Rectal smooth muscle tissue (tissue), 1 donor: Measurements from ENCODE around the gene TRAF2.
"Not testable (repeated sequence)": the region's sequence is repeated elsewhere in the genome, so short reads cannot be mapped to it uniquely, and the experiment has no call there.

Experiments used
- H3K27ac ChIP-seq: one replicate; pipeline ENCODE4 v1.7.0; 2013; ENCODE audit warnings: low read depth, low read length, inconsistent platforms
- H3K27me3 ChIP-seq: one replicate; pipeline ENCODE4 v1.7.0; 2013; ENCODE audit warnings: low read length; ENCODE audit not compliant: control insufficient read depth, insufficient read depth
- H3K36me3 ChIP-seq: one replicate; pipeline ENCODE4 v1.7.0; 2013; ENCODE audit warnings: low read length; ENCODE audit not compliant: control insufficient read depth, insufficient read depth
- H3K4me1 ChIP-seq: one replicate; pipeline ENCODE4 v1.7.0; 2013; ENCODE audit warnings: low read length; ENCODE audit not compliant: control insufficient read depth, insufficient read depth
- H3K4me3 ChIP-seq: one replicate; pipeline ENCODE4 v1.7.0; 2013; ENCODE audit warnings: low read length
- H3K9ac ChIP-seq: one replicate; pipeline ENCODE4 v1.7.0; 2013; ENCODE audit warnings: low read length

TRAF2 gene

GRCh38 chr9:136843801-136844740 lies 42.2 kb upstream of the TRAF2 start:
- not testable (repeated sequence) for H3K27ac ChIP-seq, H3K9ac ChIP-seq, H3K4me3 ChIP-seq, H3K4me1 ChIP-seq, H3K36me3 ChIP-seq
- peaks cover 15% of the 10 kb centered on the region for H3K27me3 ChIP-seq

DNA sequence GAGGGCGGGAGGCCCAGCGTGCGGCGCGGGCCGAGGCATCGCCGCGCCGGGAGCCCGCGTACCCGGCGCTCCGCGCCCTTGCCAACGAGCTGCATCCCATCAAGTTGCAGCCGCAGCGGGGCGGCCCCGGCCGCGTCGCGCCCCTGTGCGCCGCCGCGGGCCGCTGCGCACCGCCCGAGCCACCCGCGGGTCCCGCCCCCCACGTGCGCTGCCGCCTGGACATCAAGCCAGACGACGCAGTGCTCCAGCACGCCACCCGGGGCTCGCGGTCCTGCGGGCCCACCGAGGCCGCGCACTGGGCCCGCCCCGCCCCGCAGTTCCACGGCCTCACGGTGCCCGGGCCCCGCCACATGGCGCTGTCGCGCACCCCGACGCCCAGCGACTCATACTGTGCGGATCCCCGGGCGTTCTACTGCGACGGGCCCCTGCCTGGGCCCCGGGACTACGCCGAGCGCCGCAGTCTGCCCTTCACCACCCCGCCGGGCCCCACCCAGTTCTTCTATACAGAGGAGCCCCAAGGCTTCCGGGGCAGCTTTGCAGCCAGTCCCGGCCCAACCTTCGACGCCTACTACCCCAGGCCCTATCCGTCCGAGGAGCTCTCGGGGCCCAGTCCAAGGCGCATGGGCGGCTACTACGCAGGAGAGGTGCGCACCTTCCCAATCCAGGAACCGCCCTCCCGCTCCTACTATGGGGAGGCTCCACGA lies 41.4 kb upstream of the TRAF2 start:
- no peak overlapping the region for H3K4me3 ChIP-seq
- H3K4me1 ChIP-seq, result peaks cover 8% of the 10 kb centered on the region
- H3K27me3 ChIP-seq, result peaks cover 15% of the 10 kb centered on the region
- no peak overlapping the region for H3K9ac ChIP-seq
- H3K36me3 ChIP-seq, result no peaks in the 10 kb centered on the region
- no peak overlapping the region for H3K27ac ChIP-seq

- Histone ChIP-seq H3K27ac (no peak overlapping the region), H3K27me3 (peaks cover 15% of the 10 kb centered on the region), H3K9ac (no peak overlapping the region), H3K4me3 (no peak overlapping the region), H3K36me3 (peaks cover under 1% of the 10 kb centered on the region), H3K4me1 (peaks cover 14% of the 10 kb centered on the region)
Measured at GRCh38 chr9:136845465-136846260, 40.7 kb upstream of the TRAF2 start.

GRCh38 chr9:136846376-136847087 lies 39.8 kb upstream of the TRAF2 start:
- peaks cover 15% of the 10 kb centered on the region for H3K27me3 ChIP-seq
- no peak overlapping the region for H3K27ac ChIP-seq
- peaks cover 7% of the 10 kb centered on the region for H3K36me3 ChIP-seq
- peak overlapping the region; percentile 46 for H3K4me3 ChIP-seq
- H3K9ac ChIP-seq, result no peak overlapping the region
- peaks cover 14% of the 10 kb centered on the region for H3K4me1 ChIP-seq

- Histone ChIP-seq H3K4me3 (peak overlapping the region; percentile 95), H3K27ac (peak overlapping the region; percentile 80), H3K4me1 (peaks cover 14% of the 10 kb centered on the region), H3K9ac (peak overlapping the region; percentile 21), H3K27me3 (peaks cover 15% of the 10 kb centered on the region), H3K36me3 (peaks cover 7% of the 10 kb centered on the region)
Measured at GRCh38 chr9:136847088-136847825, 39.1 kb upstream of the TRAF2 start.

DNA sequence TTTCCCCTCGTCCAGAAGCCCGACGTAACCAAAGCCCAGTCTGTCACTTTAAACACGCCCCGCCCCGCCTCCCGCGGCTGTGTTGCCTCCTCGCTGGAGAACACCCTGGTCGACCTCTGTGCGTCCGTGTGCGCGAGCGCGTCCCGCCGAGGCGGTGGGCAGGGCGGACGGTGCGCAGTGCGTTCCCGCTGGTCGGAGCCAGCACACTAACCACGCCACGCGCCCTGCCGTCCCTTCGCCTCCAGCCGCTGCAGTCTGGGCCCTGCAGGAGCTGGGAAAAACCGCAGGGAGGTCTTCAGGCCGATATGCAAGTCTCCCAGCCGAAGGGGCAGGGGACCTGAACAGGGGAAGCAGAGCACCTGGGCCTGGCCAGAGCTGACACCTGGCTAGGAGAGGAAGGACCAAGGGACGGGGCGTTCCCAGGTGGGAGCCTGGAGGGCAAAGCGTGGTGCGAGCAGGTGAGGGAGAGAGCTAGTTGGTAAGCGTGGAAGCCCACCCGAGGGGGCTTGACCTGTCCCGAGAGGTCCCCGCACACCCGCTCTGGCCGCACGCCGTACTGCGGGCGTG lies 38.4 kb upstream of the TRAF2 start:
- H3K27ac ChIP-seq, result peak overlapping the region; percentile 80
- H3K36me3 ChIP-seq, result peaks cover 7% of the 10 kb centered on the region
- peaks cover 15% of the 10 kb centered on the region for H3K27me3 ChIP-seq
- peak overlapping the region; percentile 95 for H3K4me3 ChIP-seq
- peak overlapping the region; percentile 92 for H3K9ac ChIP-seq
- peaks cover 14% of the 10 kb centered on the region for H3K4me1 ChIP-seq

DNA sequence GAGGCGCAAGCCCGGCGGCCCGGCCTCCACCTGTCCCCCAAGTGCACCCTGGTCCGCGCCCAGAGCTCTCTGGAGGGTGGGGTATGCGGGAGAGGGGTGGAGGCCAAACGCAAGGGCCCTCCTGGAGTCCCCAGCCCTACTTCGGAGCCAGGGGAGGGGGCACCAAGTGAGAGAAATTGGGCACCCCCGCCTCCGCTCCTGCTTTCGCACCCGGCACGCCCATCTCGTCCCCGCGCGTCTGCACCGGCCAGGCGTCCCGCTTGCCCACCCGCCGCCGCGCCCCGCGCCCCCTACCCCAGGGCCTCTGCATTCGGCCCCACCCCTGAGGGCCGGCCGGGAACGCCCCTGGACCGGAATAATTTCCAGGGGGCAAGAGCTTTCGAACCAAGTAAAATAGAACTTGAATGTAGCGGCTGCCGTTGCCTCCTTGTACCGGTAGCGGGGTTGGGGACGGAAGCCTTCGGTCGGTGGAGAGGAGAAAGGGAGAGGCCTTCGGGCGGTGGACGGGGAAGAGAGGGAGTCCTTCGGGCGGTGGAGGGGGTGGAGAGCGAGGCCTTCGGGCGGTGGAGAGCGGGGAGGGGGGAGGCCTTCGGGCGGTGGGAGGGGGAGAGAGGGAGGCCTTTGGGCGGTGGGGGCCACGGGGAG lies 37.8 kb upstream of the TRAF2 start:
- peaks cover 15% of the 10 kb centered on the region for H3K27me3 ChIP-seq
- peaks cover 14% of the 10 kb centered on the region for H3K4me1 ChIP-seq
- H3K36me3 ChIP-seq, result peaks cover 7% of the 10 kb centered on the region
- peak overlapping the region; percentile 95 for H3K4me3 ChIP-seq
- peak overlapping the region; percentile 92 for H3K9ac ChIP-seq
- peak overlapping the region; percentile 80 for H3K27ac ChIP-seq

GRCh38 chr9:136849038-136849959 lies 37.0 kb upstream of the TRAF2 start, which contains the start of gene PHPT1:
TSS of gene PHPT1 (plus strand) at chr9:136849409. CDS start at chr9:136849431, 22 bp downstream.
- Histone ChIP-seq H3K27me3 (peaks cover 15% of the 10 kb centered on the region), H3K36me3 (peaks cover 7% of the 10 kb centered on the region), H3K27ac (peak within 1 kb of the TSS; percentile 85), H3K9ac (peak within 1 kb of the TSS; percentile 92), H3K4me1 (peaks cover 14% of the 10 kb centered on the region), H3K4me3 (peak within 1 kb of the TSS; percentile 95)

DNA sequence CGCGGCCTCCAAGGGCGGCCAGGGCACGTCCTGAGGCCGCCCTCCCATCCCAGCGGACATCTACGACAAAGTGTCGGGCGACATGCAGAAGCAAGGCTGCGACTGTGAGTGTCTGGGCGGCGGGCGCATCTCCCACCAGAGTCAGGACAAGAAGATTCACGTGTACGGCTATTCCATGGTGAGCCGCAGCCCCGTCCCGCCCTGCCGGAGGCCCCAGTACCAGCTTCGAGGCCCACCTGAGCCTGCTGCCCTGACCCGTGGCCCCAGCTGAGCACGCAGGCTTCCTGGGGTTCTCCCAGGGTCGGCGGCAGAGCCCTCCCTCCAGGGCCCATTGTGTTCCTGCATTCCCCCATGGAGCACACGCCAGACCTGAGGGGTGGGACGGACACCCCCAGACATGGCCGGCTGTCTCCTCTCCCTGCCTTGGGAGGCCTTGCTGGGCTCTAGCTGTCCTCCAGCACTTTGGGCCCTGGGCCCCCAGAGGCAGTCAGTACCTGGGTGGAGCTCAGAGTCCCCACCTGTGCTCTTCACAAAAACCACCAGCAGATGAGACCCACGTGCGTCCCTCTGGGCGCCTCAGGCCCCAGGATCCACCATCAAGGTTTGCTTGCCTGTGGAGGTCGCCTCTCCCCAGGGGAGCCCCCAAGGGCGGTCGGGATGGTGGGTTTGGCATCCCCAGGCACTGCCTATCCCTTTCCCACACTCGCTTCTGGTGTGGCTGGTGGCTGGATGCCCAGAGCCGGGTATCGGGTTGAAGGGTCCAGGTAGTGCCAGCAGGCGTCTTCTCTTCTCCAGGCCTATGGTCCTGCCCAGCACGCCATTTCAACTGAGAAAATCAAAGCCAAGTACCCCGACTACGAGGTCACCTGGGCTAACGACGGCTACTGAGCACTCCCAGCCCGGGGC lies 36.1 kb upstream of the TRAF2 start:
- Histone ChIP-seq H3K9ac (peak overlapping the region; percentile 38), H3K27ac (peak overlapping the region; percentile 33), H3K4me1 (peaks cover 14% of the 10 kb centered on the region), H3K27me3 (peaks cover 15% of the 10 kb centered on the region), H3K4me3 (peak overlapping the region; percentile 90), H3K36me3 (peaks cover 7% of the 10 kb centered on the region)
